Measurements from ENCODE around the gene HOXB2.

Gene HOXB2

GRCh38 chr17:48552466-48553189 is 7.7 kb upstream of the HOXB2 start:
- no peak for DNase-seq (ENCODE audit: low read depth)

GRCh38 chr17:48551596-48552465 is 6.9 kb upstream of the HOXB2 start:
- no peak for DNase-seq (ENCODE audit: low read depth)

GRCh38 chr17:48551214-48551555 is 6.3 kb upstream of the HOXB2 start:
- DNase-seq (ENCODE audit: low read depth) = no peak

GRCh38 chr17:48550502-48551213 is 5.7 kb upstream of the HOXB2 start:
- DNase-seq (ENCODE audit: low read depth) = no peak

GRCh38 chr17:48549914-48550501 is 5.1 kb upstream of the HOXB2 start:
- DNase-seq (ENCODE audit: low read depth) = no peak

GRCh38 chr17:48549281-48549630 is 4.3 kb upstream of the HOXB2 start:
- no peak for DNase-seq (ENCODE audit: low read depth)

GRCh38 chr17:48548523-48549280 is 3.8 kb upstream of the HOXB2 start:
- no peak for DNase-seq (ENCODE audit: low read depth)

GRCh38 chr17:48547808-48548522 is 3.1 kb upstream of the HOXB2 start:
- DNase-seq (ENCODE audit: low read depth) = no peak

- no peak for DNase-seq (ENCODE audit: low read depth)
Observed at GRCh38 chr17:48546924-48547807, 2.3 kb upstream of the HOXB2 start.

- no peak for DNase-seq (ENCODE audit: low read depth)
Observed at GRCh38 chr17:48546137-48546923, 1.4 kb upstream of the HOXB2 start.

GRCh38 chr17:48545539-48545938 is 630 bp upstream of the HOXB2 start:
- DNase-seq (ENCODE audit: low read depth) = no peak

GRCh38 chr17:48544349-48545021 is 424 bp downstream of the HOXB2 start:
- no peak for DNase-seq (ENCODE audit: low read depth)

GRCh38 chr17:48543854-48544348 is 1.0 kb downstream of the HOXB2 start:
- no peak for DNase-seq (ENCODE audit: low read depth)

GRCh38 chr17:48543107-48543853 is 1.6 kb downstream of the HOXB2 start:
- DNase-seq (ENCODE audit: low read depth) = no peak

- DNase-seq (ENCODE audit: low read depth) = no peak
Observed at GRCh38 chr17:48542698-48543106, 2.2 kb downstream of the HOXB2 start.

- DNase-seq (ENCODE audit: low read depth) = no peak
Observed at GRCh38 chr17:48542114-48542656, 2.7 kb downstream of the HOXB2 start.

- DNase-seq (ENCODE audit: low read depth) = no peak
Observed at GRCh38 chr17:48541577-48542113, 3.3 kb downstream of the HOXB2 start.
